GM23338 (cell line): ENCODE data around the gene GUCY2F. TPM values are rescaled to one million over a fixed set of nuclear protein-coding genes. Genes with fewer than 3 reads are reported as not detected.

Source experiments
- ATAC-seq: fragments of 200-7000 bp; cut with Tn5 transposase; 3 replicates; pipeline ENCODE4 v1.9.1; 2020
- DNase-seq: peaks from one replicate; pipeline ENCODE4 v3.0.0-alpha.2; 2015; ENCODE audit warnings: low spot score
- H2AFZ ChIP-seq: fragments of 200-600 bp; sonication (generic); 2 replicates; pipeline ENCODE4 v1.8.0; 2016; ENCODE audit warnings: antibody characterized with exemption, mild to moderate bottlenecking, moderate library complexity
- H3F3A ChIP-seq: fragments of 200-600 bp; sonication (generic); replicated peaks from 2 replicates; pipeline ENCODE4 v1.8.0; 2017; ENCODE audit warnings: antibody characterized with exemption, mixed run types, low read depth
- H3K27ac ChIP-seq: fragments of 200-600 bp; sonication (generic); 2 replicates; pipeline ENCODE4 v1.6.1; 2016; ENCODE audit warnings: low read depth
- H3K27me3 ChIP-seq: fragments of 200-600 bp; sonication (generic); 2 replicates; pipeline ENCODE4 v1.8.0; 2016; ENCODE audit warnings: mild to moderate bottlenecking, mixed run types, moderate library complexity; ENCODE audit not compliant: insufficient read depth
- H3K36me3 ChIP-seq: fragments of 200-600 bp; sonication (generic); 2 replicates; pipeline ENCODE4 v1.8.0; 2016; ENCODE audit warnings: mild to moderate bottlenecking; ENCODE audit not compliant: insufficient read depth
- H3K4me1 ChIP-seq: fragments of 200-600 bp; sonication (generic); 2 replicates; pipeline ENCODE4 v1.8.0; 2016; ENCODE audit warnings: mild to moderate bottlenecking, moderate library complexity; ENCODE audit not compliant: insufficient read depth
- H3K4me2 ChIP-seq: fragments of 200-600 bp; sonication (generic); 2 replicates; pipeline ENCODE4 v1.7.1; 2017; ENCODE audit warnings: mixed run types
- H3K4me3 ChIP-seq: fragments of 200-600 bp; sonication (generic); 2 replicates; pipeline ENCODE4 v1.6.1; 2016; ENCODE audit warnings: mixed run types
- H3K79me2 ChIP-seq: fragments of 200-600 bp; sonication (generic); replicated peaks from 2 replicates; pipeline ENCODE4 v1.8.0; 2017; ENCODE audit warnings: mild to moderate bottlenecking; ENCODE audit not compliant: insufficient read depth
- H3K9me2 ChIP-seq: fragments of 200-600 bp; sonication (generic); 2 replicates; pipeline ENCODE4 v1.8.0; 2017; ENCODE audit not compliant: insufficient read depth
- H4K20me1 ChIP-seq: fragments of 200-600 bp; sonication (generic); replicated peaks from 2 replicates; pipeline ENCODE4 v1.8.0; 2017; ENCODE audit warnings: mild to moderate bottlenecking; ENCODE audit not compliant: insufficient read depth
- H3K27ac Mint-ChIP-seq: 2 replicates; pipeline ENCODE4 v1.8.0; 2020; ENCODE audit warnings: inconsistent platforms, mild to moderate bottlenecking, moderate library complexity, mixed read lengths
- H3K27me3 Mint-ChIP-seq: 3 replicates; pipeline ENCODE4 v1.8.0; 2022; ENCODE audit warnings: low read depth, mild to moderate bottlenecking, moderate library complexity, mixed read lengths, inconsistent platforms; ENCODE audit not compliant: insufficient read depth, poor library complexity
- H3K36me3 Mint-ChIP-seq: 3 replicates; pipeline ENCODE4 v1.8.0; 2021; ENCODE audit warnings: low read depth, mild to moderate bottlenecking, inconsistent platforms, moderate library complexity, mixed read lengths
- H3K4me1 Mint-ChIP-seq: 3 replicates; pipeline ENCODE4 v1.8.0; 2020; ENCODE audit warnings: mild to moderate bottlenecking, inconsistent platforms, mixed read lengths
- H3K4me3 Mint-ChIP-seq: 3 replicates; pipeline ENCODE4 v1.8.0; 2021; ENCODE audit warnings: moderate library complexity, mild to moderate bottlenecking, inconsistent platforms, mixed read lengths
- H3K9me3 Mint-ChIP-seq: 3 replicates; pipeline ENCODE4 v1.8.0; 2020; ENCODE audit warnings: moderate library complexity, mild to moderate bottlenecking, inconsistent platforms, mixed read lengths
- CREB1 ChIP-seq: fragments of 250-450 bp; sonication (Bioruptor Pico); IDR thresholded peaks from 2 replicates; pipeline ENCODE4 v1.5.0; 2020; ENCODE audit warnings: low read depth, mild to moderate bottlenecking, moderate library complexity
- CTCF ChIP-seq, 2 experiments: fragments of 200-600 bp in 1 of 2; sonication (generic) in 1 of 2; conservative IDR thresholded peaks; 2 replicates each; pipeline versions ENCODE4 v1.5.1 to v1.6.1; 2016 to 2017; ENCODE audit warnings: antibody characterized with exemption in 2 of 2, low read depth in 2 of 2, mild to moderate bottlenecking in 2 of 2, moderate library complexity in 1 of 2
- EZH2 ChIP-seq: fragments of 200-600 bp; sonication (generic); IDR thresholded peaks from one replicate; pipeline ENCODE4 v1.8.0; 2017; ENCODE audit warnings: antibody characterized with exemption, mild to moderate bottlenecking, low read depth; ENCODE audit not compliant: unreplicated experiment
- STAT1 ChIP-seq: IDR thresholded peaks from one replicate; pipeline ENCODE4 v1.6.1; 2016; ENCODE audit warnings: antibody characterized with exemption; ENCODE audit not compliant: unreplicated experiment
- ZNF462 ChIP-seq: fragments of 250-450 bp; sonication (Bioruptor Pico); IDR thresholded peaks from 2 replicates; pipeline ENCODE4 v1.5.0; 2020; ENCODE audit warnings: mild to moderate bottlenecking, moderate library complexity
- polyA plus RNA-seq: library from polyadenylated mRNA; unstranded; fragments of >200 nt; fragmentation: Nextera tagmentation; extraction: Ambion mirVana; gene quantifications from 2 replicates; pipeline ENCODE4 v1.2.1, GENCODE V29; 2016
- total RNA-seq: library from RNA; depleted of rRNA; stranded (reverse); fragments of >200 nt; shearing (Covaris generic); gene quantifications from 2 replicates; pipeline ENCODE4 v1.2.3, GENCODE V29; 2014

GUCY2F gene
- total and polyA plus RNA-seq, 2 experiments from 2014 or later = 0.06 to 0.10 TPM

GRCh38 chrX:109484886-109485285 is 3.0 kb upstream of the GUCY2F start:
- no peak for TF ChIP-seq STAT1
- TF ChIP-seq EZH2 = no peak
- no peak for TF ChIP-seq ZNF462 (CRISPR knock-in tag)
- no peak for DNase-seq
- H3K27ac Mint-ChIP-seq = no peak overlapping the region
- Histone ChIP-seq H3K79me2 (no peaks in the 10 kb centered on the region), H3K9me2 (no peaks in the 10 kb centered on the region), H3K4me3 (no peak overlapping the region), H3F3A (no peaks in the 10 kb centered on the region), H3K4me1 (no peaks in the 10 kb centered on the region), H3K27me3 (no peaks in the 10 kb centered on the region), H2AFZ (no peak overlapping the region), H4K20me1 (no peaks in the 10 kb centered on the region), H3K27ac (no peak overlapping the region), H3K4me2 (no peak overlapping the region), H3K36me3 (no peaks in the 10 kb centered on the region)
- no peak for ATAC-seq
- peaks cover 1% of the 10 kb centered on the region for H3K27me3 Mint-ChIP-seq
- peaks cover 3% of the 10 kb centered on the region; the same call in 1 of the 3 replicates for H3K4me1 Mint-ChIP-seq
- H3K9me3 Mint-ChIP-seq = no peaks in the 10 kb centered on the region
- H3K4me3 Mint-ChIP-seq = no peak overlapping the region
- H3K36me3 Mint-ChIP-seq = no peaks in the 10 kb centered on the region

- Histone ChIP-seq H3K4me1 (peaks cover 19% of the 10 kb centered on the region; the same call in 1 of the 2 replicates), H3F3A (no peaks in the 10 kb centered on the region), H3K27ac (no peak overlapping the region), H4K20me1 (no peaks in the 10 kb centered on the region), H3K9me2 (0 out of 2 replicates have a peak, but pooled peaks cover 3% of the 10 kb centered on the region), H3K27me3 (no peaks in the 10 kb centered on the region), H2AFZ (no peak overlapping the region), H3K4me3 (peak overlapping the region; percentile 37), H3K36me3 (no peaks in the 10 kb centered on the region), H3K79me2 (no peaks in the 10 kb centered on the region), H3K4me2 (peak overlapping the region; percentile 44)
- peak; percentile 83 for ATAC-seq
- Mint-ChIP-seq H3K27ac (no peak overlapping the region), H3K27me3 (no peaks in the 10 kb centered on the region), H3K36me3 (no peaks in the 10 kb centered on the region), H3K9me3 (no peaks in the 10 kb centered on the region; the same call in 2 of the 3 replicates), H3K4me3 (no peak overlapping the region), H3K4me1 (peaks cover 20% of the 10 kb centered on the region)
- TF ChIP-seq CTCF (conservative IDR thresholded peaks at IDR 0.05; ENCODE audit: low read depth in 2 of 2) (peak; percentile 63 to 75), CREB1 (no peak; the same call in 1 of the 2 replicates)
- peak; percentile 74 for DNase-seq
Measured at GRCh38 chrX:109475174-109475891, 6.6 kb downstream of the GUCY2F start.
